Spleen (tissue), 11 donors: ENCODE data around the gene ACTG1. TPM values are rescaled to one million over a fixed set of nuclear protein-coding genes. Genes with fewer than 3 reads are reported as not detected.
A peak's percentile ranks its signal among the peaks of the same experiment; 100 is the strongest.

Experiments used
- DNase-seq: peaks from one replicate; pipeline ENCODE4 v3.0.0-alpha.2; 2020
- H3K27ac ChIP-seq, 8 donors: fragments of 200-600 bp; sonication (generic) in 7 of 8; 1 replicate in 4 of 8; 2 replicates in 4 of 8; pipeline versions ENCODE4 v1.5.0 to v1.8.0; 2016 to 2021; ENCODE audit warnings: inconsistent platforms in 4 of 8, mild to moderate bottlenecking in 4 of 8, moderate library complexity in 1 of 8
- H3K27me3 ChIP-seq, 7 donors: fragments of 200-600 bp; sonication (generic) in 6 of 7; replicated peaks in 1 of 7; 1 replicate in 4 of 7; 2 replicates in 3 of 7; pipeline versions ENCODE4 v1.5.0 to v1.8.0; 2016 to 2021; ENCODE audit warnings: inconsistent platforms in 3 of 7, mild to moderate bottlenecking in 1 of 7
- H3K36me3 ChIP-seq, 6 donors: fragments of 200-600 bp; sonication (generic) in 5 of 6; 1 replicate in 4 of 6; 2 replicates in 2 of 6; pipeline versions ENCODE4 v1.5.0 to v1.8.0; 2016 to 2021; ENCODE audit warnings: inconsistent platforms in 2 of 6
- H3K4me1 ChIP-seq, 6 donors: fragments of 200-600 bp; sonication (generic) in 5 of 6; 1 replicate in 3 of 6; 2 replicates in 3 of 6; pipeline versions ENCODE4 v1.5.0 to v1.8.0; 2016 to 2021; ENCODE audit warnings: inconsistent platforms in 3 of 6
- H3K4me3 ChIP-seq, 8 donors: fragments of 200-600 bp; sonication (generic) in 7 of 8; 1 replicate in 4 of 8; 2 replicates in 4 of 8; pipeline versions ENCODE4 v1.5.0 to v1.8.0; 2016 to 2021; ENCODE audit warnings: inconsistent platforms in 4 of 8, mild to moderate bottlenecking in 4 of 8, moderate library complexity in 2 of 8
- H3K9me3 ChIP-seq, 8 donors: fragments of 200-600 bp; sonication (generic) in 7 of 8; 1 replicate in 4 of 8; 2 replicates in 4 of 8; pipeline versions ENCODE4 v1.5.0 to v1.8.0; 2016 to 2021; ENCODE audit warnings: inconsistent platforms in 4 of 8
- CTCF ChIP-seq, 11 experiments: fragments of 200-600 bp in 7 of 11; fragments of 450-650 bp in 4 of 11; sonication (generic) in 4 of 11; IDR thresholded peaks in 8 of 11; conservative IDR thresholded peaks in 3 of 11; 1 replicate in 7 of 11; 2 replicates in 4 of 11; pipeline versions ENCODE4 v1.4.0 to v1.8.0; 2016 to 2021; ENCODE audit warnings: antibody characterized with exemption in 11 of 11, inconsistent platforms in 4 of 11, mild to moderate bottlenecking in 1 of 11
- POLR2A ChIP-seq, 3 donors: fragments of 450-650 bp; IDR thresholded peaks; one replicate each; pipeline ENCODE4 v1.5.1; 2017; ENCODE audit warnings: antibody characterized with exemption in 3 of 3, mild to moderate bottlenecking in 1 of 3
- POLR2AphosphoS5 ChIP-seq, 3 donors: sonication (generic); formaldehyde crosslinking; IDR thresholded peaks; one replicate each; pipeline ENCODE4 v1.5.1; 2017; ENCODE audit warnings: antibody characterized with exemption in 3 of 3
- WGBS, 5 donors: extraction: QIAGEN DNeasy Blood & Tissue Kit in 3 of 5; methylation state at CpG; one replicate each; pipeline versions ENCODE4 v1.1.5 to v1.1.7; 2013 to 2018; 5-methylcytosine and 5-hydroxymethylcytosine counted together
- intact Hi-C: fragments of 100-400 bp; cut with DNase I; formaldehyde crosslinking; loops from one replicate; pipeline ENCODE4 v1.15.0; 2023; ENCODE audit warnings: low total_unique reads
- polyA plus RNA-seq, 3 donors: library from polyadenylated mRNA; stranded (reverse); fragments of 200-250 nt; gene quantifications; one replicate each; pipeline ENCODE4 v1.2.1, GENCODE V29; 2013
- total RNA-seq, 7 donors: library from RNA; depleted of rRNA in 3 of 7; stranded (reverse); fragments of >200 nt in 3 of 7; fragmentation: NEBNext Ultra II Directional in 4 of 7; extraction: Animal tissue kit (Norgen Biotek cat#: 25700) in 4 of 7; gene quantifications; one replicate each; pipeline versions ENCODE4 v1.1.0 to v1.2.1, GENCODE V29; 2016 to 2021
- donor health status: healthy with polysubstance abuse.
- donor health status: DM: no; HTN: no; CAD: no; lungs with moderate emphysema.
- donor health status: DM: no; HTN: no; CAD: no.
- donor health status: Bipolar disorder and iron deficiency.
- donor health status: healthy.
- donor health status: DM: no; HTN: no; CAD: no.
- donor health status: DM: yes; HTN: yes; CAD: no.

Gene ACTG1
- total and polyA plus RNA-seq, 10 donors, result 1,119 to 6,270 (median 2,106) TPM

- intact Hi-C loops, result no loop called here
- Histone ChIP-seq H3K4me1 (peaks cover 9 to 32% (median 21%) of the 10 kb centered on the region in 6 donors), H3K27ac (no peak overlapping the region), H3K9me3 (no peaks in the 10 kb centered on the region), H3K27me3 (peaks cover 0 to 42% (median 25%) of the 10 kb centered on the region in 7 donors), H3K4me3 (no peak overlapping the region), H3K36me3 (peaks cover 0 to 59% (median 55%) of the 10 kb centered on the region in 6 donors)
- TF ChIP-seq CTCF (IDR thresholded peaks at IDR 0.05 in 8 of 11, conservative IDR thresholded peaks at IDR 0.05 in 3 of 11) (no peak), POLR2AphosphoS5 (IDR thresholded peaks at IDR 0.05) (no peak), POLR2A (IDR thresholded peaks at IDR 0.05) (no peak)
- WGBS, 5 donors, result 81 to 96% (median 91%) methylated on average over 17 to 26 of the region's 26 CpGs
- no peak for DNase-seq
These were observed 26.3 kb upstream of the ACTG1 start for GRCh38 chr17:81538651-81539570.

- TF ChIP-seq CTCF (IDR thresholded peaks at IDR 0.05 in 8 of 11, conservative IDR thresholded peaks at IDR 0.05 in 3 of 11) (peak in 5 of 11 experiments; percentile 11 to 29 (median 20)), POLR2A (IDR thresholded peaks at IDR 0.05) (no peak), POLR2AphosphoS5 (IDR thresholded peaks at IDR 0.05) (peak in 2 of 3 donors; percentile 3 to 43)
- 57 to 77% (median 76%) methylated on average over 21 to 26 of the region's 26 CpGs for whole genome bisulfite sequencing, 5 donors
- H3K27ac ChIP-seq, result no peak overlapping the region
- no peak overlapping the region for H3K4me3 ChIP-seq
- H3K9me3 ChIP-seq, result no peaks in the 10 kb centered on the region
- H3K4me1 ChIP-seq, result peaks cover 9 to 36% (median 22%) of the 10 kb centered on the region in 6 donors
- peaks cover 0 to 50% (median 46%) of the 10 kb centered on the region in 6 donors for H3K36me3 ChIP-seq
- H3K27me3 ChIP-seq, result peaks cover 0 to 45% (median 25%) of the 10 kb centered on the region in 7 donors
- DNase-seq, result no peak
- intact Hi-C loops, result no loop called here
These were observed 25.4 kb upstream of the ACTG1 start for GRCh38 chr17:81537856-81538555.

- 9 to 17% (median 14%) methylated on average over 10 to 17 of the region's 17 CpGs for WGBS, 5 donors
- DNase-seq, result peak; percentile 87
These were observed 24.8 kb upstream of the ACTG1 start for GRCh38 chr17:81537343-81537855.

More at GRCh38 chr17:81537343-81537855, 24.8 kb upstream of the ACTG1 start:
- peak; percentile 13 to 81 (median 70) for TF ChIP-seq CTCF (IDR thresholded peaks at IDR 0.05 in 8 of 11, conservative IDR thresholded peaks at IDR 0.05 in 3 of 11)
- no peak for TF ChIP-seq POLR2A (IDR thresholded peaks at IDR 0.05)
- peak; percentile 28 to 67 (median 48) for TF ChIP-seq POLR2AphosphoS5 (IDR thresholded peaks at IDR 0.05)
- Histone ChIP-seq H3K27me3 (peaks cover 0 to 47% (median 25%) of the 10 kb centered on the region in 7 donors), H3K4me3 (peak overlapping the region in 1 of 8 donors; percentile 25), H3K27ac (no peak overlapping the region), H3K4me1 (peaks cover 9 to 36% (median 22%) of the 10 kb centered on the region in 6 donors), H3K9me3 (no peaks in the 10 kb centered on the region), H3K36me3 (peaks cover 0 to 44% (median 40%) of the 10 kb centered on the region in 6 donors)
- intact Hi-C loops, result no loop called here
